Measurements from ENCODE around the gene HCRTR1. TPM values are rescaled to one million over a fixed set of nuclear protein-coding genes. Genes with fewer than 3 reads are reported as not detected.

Gene HCRTR1
- total RNA-seq, 2 donors from 2014 or later: 0.43 TPM; not detected in 1

DNA sequence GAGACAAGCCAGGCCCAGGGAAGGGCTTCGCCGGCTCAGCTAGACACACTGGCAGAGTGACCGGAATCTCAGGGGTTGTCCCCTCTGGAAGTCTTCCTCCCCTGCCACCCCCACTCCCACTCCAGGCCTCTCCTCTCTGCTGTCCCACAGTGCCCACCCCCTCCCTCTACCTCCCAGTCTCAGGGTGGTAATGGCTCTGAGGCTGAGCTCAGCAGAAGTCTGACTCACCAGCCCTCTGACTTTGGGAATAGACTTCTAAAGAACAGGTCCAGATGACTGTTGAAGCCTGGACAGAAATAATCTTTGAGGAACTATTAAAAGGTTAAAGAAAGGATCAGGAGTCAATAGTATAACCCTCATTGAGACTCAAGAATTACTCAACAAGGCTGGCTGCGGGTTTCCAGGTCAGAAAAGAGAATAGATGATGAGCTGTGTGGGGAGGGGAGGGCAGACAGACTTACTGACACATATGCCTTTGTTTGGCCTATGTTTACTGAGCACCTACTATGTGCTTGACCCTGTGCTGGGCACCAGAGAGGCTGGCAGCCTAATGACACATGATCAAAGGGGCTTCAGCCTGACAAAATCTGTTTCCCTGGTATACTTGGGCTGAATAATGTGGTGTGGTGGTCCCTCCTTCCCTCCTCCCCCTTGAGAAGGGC, 8.2 kb downstream of the HCRTR1 start:
- DNase-seq (ENCODE audit: low spot score): no peak
- TF ChIP-seq, protein P1, sequence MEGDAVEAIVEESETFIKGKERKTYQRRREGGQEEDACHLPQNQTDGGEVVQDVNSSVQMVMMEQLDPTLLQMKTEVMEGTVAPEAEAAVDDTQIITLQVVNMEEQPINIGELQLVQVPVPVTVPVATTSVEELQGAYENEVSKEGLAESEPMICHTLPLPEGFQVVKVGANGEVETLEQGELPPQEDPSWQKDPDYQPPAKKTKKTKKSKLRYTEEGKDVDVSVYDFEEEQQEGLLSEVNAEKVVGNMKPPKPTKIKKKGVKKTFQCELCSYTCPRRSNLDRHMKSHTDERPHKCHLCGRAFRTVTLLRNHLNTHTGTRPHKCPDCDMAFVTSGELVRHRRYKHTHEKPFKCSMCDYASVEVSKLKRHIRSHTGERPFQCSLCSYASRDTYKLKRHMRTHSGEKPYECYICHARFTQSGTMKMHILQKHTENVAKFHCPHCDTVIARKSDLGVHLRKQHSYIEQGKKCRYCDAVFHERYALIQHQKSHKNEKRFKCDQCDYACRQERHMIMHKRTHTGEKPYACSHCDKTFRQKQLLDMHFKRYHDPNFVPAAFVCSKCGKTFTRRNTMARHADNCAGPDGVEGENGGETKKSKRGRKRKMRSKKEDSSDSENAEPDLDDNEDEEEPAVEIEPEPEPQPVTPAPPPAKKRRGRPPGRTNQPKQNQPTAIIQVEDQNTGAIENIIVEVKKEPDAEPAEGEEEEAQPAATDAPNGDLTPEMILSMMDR (IDR thresholded peaks at IDR 0.05): no peak
- Histone ChIP-seq H3K36me3 (peaks cover 24% of the 10 kb centered on the region), H3K4me1 (peaks cover 0 to 56% of the 10 kb centered on the region in 2 donors), H3K9me3 (no peaks in the 10 kb centered on the region), H3K27me3 (no peaks in the 10 kb centered on the region), H3K27ac (peak overlapping the region; percentile 87), H3K4me3 (no peak overlapping the region)

DNA sequence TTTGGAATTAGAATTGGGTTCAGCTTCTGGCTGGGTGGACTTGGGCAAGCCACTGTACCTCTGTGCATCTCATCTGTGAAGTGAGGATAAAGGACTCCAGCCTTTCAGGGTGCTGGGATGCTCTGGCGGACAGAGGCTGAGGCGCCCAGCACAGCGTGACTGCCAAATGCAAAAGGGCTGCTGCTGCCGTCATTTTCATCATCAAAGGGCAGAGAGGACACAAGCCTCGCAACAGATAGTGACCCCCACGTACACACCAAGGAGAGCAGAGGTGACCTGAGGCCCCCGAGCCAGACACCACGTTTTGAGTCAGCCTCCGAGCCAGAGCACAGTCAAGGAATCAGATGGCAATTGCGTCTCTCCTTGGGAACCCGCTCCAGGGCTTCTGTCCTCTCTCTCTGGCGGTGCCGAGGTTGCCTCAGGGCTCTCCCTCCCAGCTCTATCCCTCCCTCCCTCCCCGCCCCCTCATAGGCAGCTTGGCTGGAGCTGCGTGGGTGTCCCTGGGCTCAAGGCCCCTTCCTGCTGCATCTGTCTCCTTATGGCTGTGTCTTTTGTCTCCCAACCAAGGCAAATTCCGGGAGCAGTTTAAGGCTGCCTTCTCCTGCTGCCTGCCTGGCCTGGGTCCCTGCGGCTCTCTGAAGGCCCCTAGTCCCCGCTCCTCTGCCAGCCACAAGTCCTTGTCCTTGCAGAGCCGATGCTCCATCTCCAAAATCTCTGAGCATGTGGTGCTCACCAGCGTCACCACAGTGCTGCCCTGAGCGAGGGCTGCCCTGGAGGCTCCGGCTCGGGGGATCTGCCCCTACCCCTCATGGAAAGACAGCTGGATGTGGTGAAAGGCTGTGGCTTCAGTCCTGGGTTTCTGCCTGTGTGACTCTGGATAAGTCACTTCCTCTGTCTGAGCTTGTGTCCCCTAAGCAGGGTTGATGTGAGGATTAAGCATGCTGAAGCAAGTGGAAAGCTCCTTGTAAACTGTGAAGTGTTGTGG, 9.0 kb downstream of the HCRTR1 start:
- no peaks in the 10 kb centered on the region for H3K9me3 ChIP-seq
- no peak for DNase-seq (ENCODE audit: low spot score)

DNA sequence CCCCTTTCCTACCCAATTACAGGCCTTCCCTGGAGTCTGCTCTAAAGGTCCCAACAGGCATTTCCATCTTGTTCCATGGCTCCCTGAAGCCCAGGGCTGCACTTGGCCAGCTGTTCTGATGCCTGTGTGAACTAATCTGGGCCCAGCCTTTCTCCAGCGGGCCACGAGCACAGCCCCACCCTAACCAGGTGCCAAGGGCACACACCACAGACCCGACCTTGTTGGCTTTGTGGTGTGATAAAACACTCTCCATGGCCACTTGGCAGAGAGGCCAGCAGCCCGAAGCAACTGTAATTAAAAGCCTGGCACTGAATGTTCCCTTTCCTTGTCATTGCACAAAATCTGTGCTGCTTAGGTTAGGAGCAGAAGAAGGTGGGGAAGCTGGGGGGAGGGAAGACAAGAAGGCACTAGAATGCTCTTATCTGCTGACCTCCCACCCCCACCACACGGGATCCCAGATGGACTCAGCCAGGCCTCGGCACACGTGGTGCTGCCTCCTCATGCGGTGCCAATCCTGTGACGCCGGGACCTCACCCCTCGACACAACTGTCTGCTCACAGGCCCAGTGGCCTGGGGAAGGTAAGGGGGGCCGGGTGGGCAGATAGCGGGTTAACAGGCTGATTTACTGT, 9.9 kb downstream of the HCRTR1 start:
- TF ChIP-seq, protein P1 (IDR thresholded peaks at IDR 0.05): no peak

More for the DNA sequence above, 9.0 kb downstream of the HCRTR1 start:
- H3K36me3 ChIP-seq: peaks cover 32% of the 10 kb centered on the region
- H3K27ac ChIP-seq: peak overlapping the region; percentile 87
- peaks cover 0 to 60% of the 10 kb centered on the region in 2 donors for H3K4me1 ChIP-seq
- TF ChIP-seq, protein P1 (IDR thresholded peaks at IDR 0.05): no peak
- H3K27me3 ChIP-seq: no peaks in the 10 kb centered on the region
- H3K4me3 ChIP-seq: no peak overlapping the region

DNA sequence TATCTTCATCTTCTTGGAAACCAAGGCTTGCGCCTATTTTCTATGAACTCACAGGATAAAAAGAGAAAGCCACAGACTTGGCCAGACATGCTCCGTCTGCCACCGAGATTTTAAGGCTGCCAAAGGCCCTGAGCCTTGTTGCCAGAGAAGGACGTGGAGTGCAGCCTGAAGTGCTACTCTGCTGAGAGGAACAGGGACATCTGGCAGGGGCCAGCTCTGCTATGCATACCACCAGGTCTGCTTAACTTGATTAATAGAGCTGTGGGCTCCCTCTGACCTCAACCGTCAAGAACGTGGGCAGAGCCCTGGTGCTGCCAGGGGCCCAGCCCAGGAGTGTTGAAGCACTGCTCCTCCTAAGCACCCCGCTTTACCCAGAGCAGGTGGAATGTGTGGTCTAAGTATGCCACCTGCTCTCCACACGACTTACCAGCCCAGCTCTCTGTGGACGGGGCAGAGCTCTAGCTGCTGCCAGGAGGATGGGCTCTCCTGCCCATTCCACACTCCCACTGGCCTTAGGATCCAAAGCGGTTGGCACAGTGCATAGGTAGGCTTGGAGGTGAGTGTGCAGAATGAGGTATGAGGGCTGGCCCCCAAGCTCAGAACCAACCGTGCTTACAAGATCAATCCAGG, 10.6 kb downstream of the HCRTR1 start:
- TF ChIP-seq, protein P1 (IDR thresholded peaks at IDR 0.05): no peak
- H3K36me3 ChIP-seq: peaks cover 47% of the 10 kb centered on the region
- peaks cover 0 to 56% of the 10 kb centered on the region in 2 donors for H3K4me1 ChIP-seq
- peak; percentile 71 for DNase-seq (ENCODE audit: low spot score)
- H3K9me3 ChIP-seq: no peaks in the 10 kb centered on the region
- peak overlapping the region; percentile 87 for H3K27ac ChIP-seq
- H3K4me3 ChIP-seq: no peak overlapping the region
- no peaks in the 10 kb centered on the region for H3K27me3 ChIP-seq

More for the DNA sequence above, 9.9 kb downstream of the HCRTR1 start:
- peaks cover 0 to 59% of the 10 kb centered on the region in 2 donors for H3K4me1 ChIP-seq
- H3K27me3 ChIP-seq: no peaks in the 10 kb centered on the region
- no peaks in the 10 kb centered on the region for H3K9me3 ChIP-seq
- DNase-seq (ENCODE audit: low spot score): peak; percentile 72
- no peak overlapping the region for H3K4me3 ChIP-seq
- peaks cover 41% of the 10 kb centered on the region for H3K36me3 ChIP-seq
- H3K27ac ChIP-seq: peak overlapping the region; percentile 87

DNA sequence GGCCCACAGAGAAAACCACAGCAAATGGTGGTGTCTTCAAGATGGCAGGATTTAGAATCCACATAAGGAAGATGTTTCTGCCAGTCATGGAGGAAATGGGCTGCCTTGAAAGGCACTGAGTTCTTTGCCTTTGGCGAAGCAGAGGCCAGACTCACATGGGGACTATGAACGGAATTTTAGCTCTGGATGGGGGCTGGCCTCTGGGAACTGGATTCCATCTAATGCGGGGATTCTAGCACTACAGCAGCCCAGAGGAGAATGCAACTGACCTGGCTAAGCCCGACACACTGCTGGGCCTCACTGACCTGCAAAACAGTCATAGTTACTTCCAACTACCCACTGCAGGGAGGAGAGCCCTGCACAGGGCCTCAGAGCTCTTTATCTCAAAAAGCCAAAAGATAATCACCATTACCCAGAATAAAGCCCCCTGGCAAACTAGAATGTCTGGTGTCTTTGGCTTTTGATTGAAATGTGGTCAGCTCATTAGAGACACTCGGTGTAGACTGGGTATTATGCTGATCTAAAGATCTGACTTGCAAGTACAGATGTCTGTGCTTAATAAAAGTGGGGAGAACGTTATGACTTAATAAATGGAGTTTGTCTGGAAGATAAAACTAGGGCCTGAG, 11.6 kb downstream of the HCRTR1 start:
- no peak for DNase-seq (ENCODE audit: low spot score)
- Histone ChIP-seq H3K27ac (peak overlapping the region; percentile 87), H3K4me3 (no peak overlapping the region), H3K27me3 (no peaks in the 10 kb centered on the region), H3K36me3 (peaks cover 53% of the 10 kb centered on the region), H3K4me1 (peaks cover 0 to 62% of the 10 kb centered on the region in 2 donors), H3K9me3 (no peaks in the 10 kb centered on the region)
- TF ChIP-seq, protein P1 (IDR thresholded peaks at IDR 0.05): no peak
